Astrocyte (in vitro differentiated cells and primary cell): Measurements from ENCODE around the gene PTPRM. TPM values are rescaled to one million over a fixed set of nuclear protein-coding genes. Genes with fewer than 3 reads are reported as not detected.

Experiments
- DNase-seq: peaks from one replicate; pipeline ENCODE4 v3.0.0-alpha.2; 2010; ENCODE audit warnings: low read depth
- FAIRE-seq: peaks from 2 replicates; lab custom pipeline; 2011; peaks lifted over from hg19 to GRCh38; lab: Jason Lieb, UNC
- H2AFZ ChIP-seq: 2 replicates; pipeline ENCODE4 v1.6.0; 2012; ENCODE audit warnings: low read depth, low read length, inconsistent platforms
- H3K27ac ChIP-seq: 2 replicates; pipeline ENCODE4 v1.5.1; 2011; ENCODE audit warnings: low read depth, low read length, inconsistent platforms
- H3K27me3 ChIP-seq: 2 replicates; pipeline ENCODE4 v1.6.0; 2011; ENCODE audit warnings: low read length, inconsistent platforms; ENCODE audit not compliant: insufficient read depth
- H3K36me3 ChIP-seq: 2 replicates; pipeline ENCODE4 v1.5.1; 2011; ENCODE audit warnings: low read length, inconsistent platforms; ENCODE audit not compliant: insufficient read depth
- H3K4me1 ChIP-seq: 2 replicates; pipeline ENCODE4 v1.5.1; 2011; ENCODE audit warnings: low read length, inconsistent platforms; ENCODE audit not compliant: insufficient read depth
- H3K4me2 ChIP-seq: 2 replicates; pipeline ENCODE4 v1.6.0; 2012; ENCODE audit warnings: low read length, inconsistent platforms
- H3K4me3 ChIP-seq: 2 replicates; pipeline ENCODE4 v1.5.1; 2011; ENCODE audit warnings: low read depth, mild to moderate bottlenecking, low read length, inconsistent platforms; ENCODE audit not compliant: insufficient read depth
- H3K79me2 ChIP-seq: 2 replicates; pipeline ENCODE4 v1.6.0; 2012; ENCODE audit warnings: mild to moderate bottlenecking, low read length, inconsistent platforms; ENCODE audit not compliant: insufficient read depth
- H3K9ac ChIP-seq: 2 replicates; pipeline ENCODE4 v1.6.0; 2012; ENCODE audit warnings: mild to moderate bottlenecking, low read length, inconsistent platforms
- H3K9me3 ChIP-seq: 2 replicates; pipeline ENCODE4 v1.5.1; 2012; ENCODE audit warnings: low read depth, mild to moderate bottlenecking, low read length, inconsistent platforms; ENCODE audit not compliant: insufficient read depth
- H4K20me1 ChIP-seq: 2 replicates; pipeline ENCODE4 v1.6.0; 2012; ENCODE audit warnings: low read length, inconsistent platforms; ENCODE audit not compliant: insufficient read depth
- H3K27ac Mint-ChIP-seq: one replicate; pipeline ENCODE4 v1.8.0; 2021; ENCODE audit warnings: mild to moderate bottlenecking, mixed read lengths; ENCODE audit not compliant: unreplicated experiment
- H3K27me3 Mint-ChIP-seq: one replicate; pipeline ENCODE4 v1.8.0; 2021; ENCODE audit warnings: low read depth, mixed read lengths; ENCODE audit not compliant: unreplicated experiment
- H3K36me3 Mint-ChIP-seq: one replicate; pipeline ENCODE4 v1.8.0; 2021; ENCODE audit warnings: low read depth, mixed read lengths; ENCODE audit not compliant: unreplicated experiment
- H3K4me1 Mint-ChIP-seq: one replicate; pipeline ENCODE4 v1.8.0; 2021; ENCODE audit warnings: low read depth, mixed read lengths; ENCODE audit not compliant: unreplicated experiment
- H3K4me3 Mint-ChIP-seq: one replicate; pipeline ENCODE4 v1.8.0; 2021; ENCODE audit warnings: mild to moderate bottlenecking, moderate library complexity, mixed read lengths; ENCODE audit not compliant: unreplicated experiment
- H3K9me3 Mint-ChIP-seq: one replicate; pipeline ENCODE4 v1.8.0; 2021; ENCODE audit warnings: mild to moderate bottlenecking, mixed read lengths; ENCODE audit not compliant: unreplicated experiment
- EZH2 ChIP-seq: IDR thresholded peaks from 2 replicates; pipeline ENCODE4 v1.6.1; 2012; ENCODE audit warnings: mild to moderate bottlenecking, low read length, inconsistent platforms; ENCODE audit not compliant: insufficient read depth
- total RNA-seq: library from RNA; stranded (reverse); gene quantifications from 2 replicates; pipeline ENCODE4 v1.2.1, GENCODE V29; 2021
- TF ChIP-seq, protein P1 (sequence below): IDR thresholded peaks from 2 replicates; pipeline ENCODE4 v1.5.1; 2011; ENCODE audit warnings: low read depth, mild to moderate bottlenecking, inconsistent platforms, low read length, moderate library complexity; ENCODE audit not compliant: insufficient read depth

Gene PTPRM
- total RNA-seq, 1 donor from 2014 or later = 59.6 TPM

DNA sequence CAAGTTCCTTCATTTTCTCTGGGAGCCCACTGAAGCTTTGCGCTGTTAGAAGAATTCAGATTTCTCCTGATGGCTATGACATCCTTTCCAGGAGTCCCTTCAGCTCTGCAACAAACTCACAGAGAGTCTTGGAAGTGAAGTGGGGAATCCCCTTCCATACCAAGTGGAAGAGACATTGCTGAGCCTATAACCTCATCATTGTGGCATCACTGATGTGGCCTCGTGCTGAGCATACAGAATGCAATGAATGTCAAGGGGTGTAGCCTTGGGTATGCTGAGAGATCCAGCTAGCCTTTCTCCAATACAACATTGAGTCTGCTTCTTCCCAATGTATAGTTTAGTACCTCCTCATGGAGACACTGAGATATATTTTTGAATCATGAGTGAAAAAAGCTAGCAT lies 731.1 kb downstream of the PTPRM start:
- Histone ChIP-seq H3K36me3 (no peaks in the 10 kb centered on the region), H3K9ac (no peak overlapping the region), H4K20me1 (no peaks in the 10 kb centered on the region), H3K27ac (no peak overlapping the region), H3K4me2 (no peak overlapping the region), H3K9me3 (peaks cover 2% of the 10 kb centered on the region), H2AFZ (no peak overlapping the region), H3K4me1 (peaks cover 4% of the 10 kb centered on the region), H3K4me3 (no peak overlapping the region), H3K79me2 (no peaks in the 10 kb centered on the region), H3K27me3 (no peaks in the 10 kb centered on the region)
- DNase-seq (no peak), FAIRE-seq (no peak)
- Mint-ChIP-seq H3K9me3 (no peaks in the 10 kb centered on the region), H3K4me3 (no peak overlapping the region), H3K36me3 (peaks cover 9% of the 10 kb centered on the region), H3K27me3 (no peaks in the 10 kb centered on the region), H3K27ac (peak overlapping the region; percentile 16), H3K4me1 (peaks cover 5% of the 10 kb centered on the region)
- TF ChIP-seq, protein P1, sequence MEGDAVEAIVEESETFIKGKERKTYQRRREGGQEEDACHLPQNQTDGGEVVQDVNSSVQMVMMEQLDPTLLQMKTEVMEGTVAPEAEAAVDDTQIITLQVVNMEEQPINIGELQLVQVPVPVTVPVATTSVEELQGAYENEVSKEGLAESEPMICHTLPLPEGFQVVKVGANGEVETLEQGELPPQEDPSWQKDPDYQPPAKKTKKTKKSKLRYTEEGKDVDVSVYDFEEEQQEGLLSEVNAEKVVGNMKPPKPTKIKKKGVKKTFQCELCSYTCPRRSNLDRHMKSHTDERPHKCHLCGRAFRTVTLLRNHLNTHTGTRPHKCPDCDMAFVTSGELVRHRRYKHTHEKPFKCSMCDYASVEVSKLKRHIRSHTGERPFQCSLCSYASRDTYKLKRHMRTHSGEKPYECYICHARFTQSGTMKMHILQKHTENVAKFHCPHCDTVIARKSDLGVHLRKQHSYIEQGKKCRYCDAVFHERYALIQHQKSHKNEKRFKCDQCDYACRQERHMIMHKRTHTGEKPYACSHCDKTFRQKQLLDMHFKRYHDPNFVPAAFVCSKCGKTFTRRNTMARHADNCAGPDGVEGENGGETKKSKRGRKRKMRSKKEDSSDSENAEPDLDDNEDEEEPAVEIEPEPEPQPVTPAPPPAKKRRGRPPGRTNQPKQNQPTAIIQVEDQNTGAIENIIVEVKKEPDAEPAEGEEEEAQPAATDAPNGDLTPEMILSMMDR = no peak
- no peak for TF ChIP-seq EZH2

- no peak overlapping the region for H3K4me3 Mint-ChIP-seq
- H3K27me3 Mint-ChIP-seq = no peaks in the 10 kb centered on the region
- Histone ChIP-seq H3K27ac (no peak overlapping the region), H3K27me3 (no peaks in the 10 kb centered on the region), H4K20me1 (no peaks in the 10 kb centered on the region), H2AFZ (no peak overlapping the region), H3K4me1 (peaks cover 7% of the 10 kb centered on the region), H3K9ac (no peak overlapping the region), H3K4me2 (no peak overlapping the region), H3K4me3 (no peak overlapping the region), H3K9me3 (peaks cover 2% of the 10 kb centered on the region), H3K36me3 (no peaks in the 10 kb centered on the region), H3K79me2 (no peaks in the 10 kb centered on the region)
- TF ChIP-seq, protein P1 = no peak
- TF ChIP-seq EZH2 = no peak
- peaks cover 5% of the 10 kb centered on the region for H3K4me1 Mint-ChIP-seq
- H3K9me3 Mint-ChIP-seq = no peaks in the 10 kb centered on the region
- peaks cover 11% of the 10 kb centered on the region for H3K36me3 Mint-ChIP-seq
- no peak for DNase-seq
- no peak for FAIRE-seq
- no peak overlapping the region for H3K27ac Mint-ChIP-seq
These were observed 732.2 kb downstream of the PTPRM start for GRCh38 chr18:8299054-8299980.
